ENCODE data around the gene NCOA3. TPM values are rescaled to one million over a fixed set of nuclear protein-coding genes. Genes with fewer than 3 reads are reported as not detected.

NCOA3 gene
- total and polyA plus RNA-seq, 2 experiments from 2014 or later, result 6.7 to 25.8 TPM

DNA sequence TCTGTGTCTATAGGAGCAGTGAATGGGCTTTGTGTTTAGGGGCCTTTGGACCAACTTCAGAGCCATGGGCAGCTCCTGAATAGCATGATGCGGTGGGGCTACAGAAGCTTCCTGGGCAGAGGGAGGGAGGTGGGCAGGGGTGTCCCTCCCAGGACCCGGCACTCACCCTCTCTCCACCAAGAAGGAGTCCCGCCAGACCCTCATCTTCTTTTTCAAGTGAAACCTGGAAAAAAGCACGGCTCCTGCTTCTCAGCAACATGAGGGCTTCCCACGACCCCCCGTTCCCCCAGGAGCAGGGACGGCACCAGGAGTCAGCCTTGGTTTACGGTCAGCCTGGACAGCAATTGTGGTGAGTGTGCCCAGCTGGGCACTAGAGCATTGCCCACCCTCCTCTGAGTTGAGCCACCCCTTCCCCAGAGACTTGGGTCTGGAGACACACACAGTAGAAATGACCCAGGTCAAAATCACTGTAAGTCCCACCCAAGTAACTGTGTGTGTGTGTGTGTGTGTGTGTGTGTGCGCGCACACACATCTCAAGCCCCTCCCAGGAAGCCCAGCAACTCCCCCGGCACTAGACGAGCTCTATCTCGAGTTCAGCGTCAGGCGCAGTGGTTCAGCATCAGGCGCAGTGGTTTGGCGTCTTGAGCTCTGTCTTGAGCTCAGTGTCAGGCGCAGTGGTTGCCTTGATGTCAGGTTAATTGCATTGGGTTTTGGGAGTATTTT lies 175.4 kb downstream of the NCOA3 start (continued):
- TF ChIP-seq, protein P1, sequence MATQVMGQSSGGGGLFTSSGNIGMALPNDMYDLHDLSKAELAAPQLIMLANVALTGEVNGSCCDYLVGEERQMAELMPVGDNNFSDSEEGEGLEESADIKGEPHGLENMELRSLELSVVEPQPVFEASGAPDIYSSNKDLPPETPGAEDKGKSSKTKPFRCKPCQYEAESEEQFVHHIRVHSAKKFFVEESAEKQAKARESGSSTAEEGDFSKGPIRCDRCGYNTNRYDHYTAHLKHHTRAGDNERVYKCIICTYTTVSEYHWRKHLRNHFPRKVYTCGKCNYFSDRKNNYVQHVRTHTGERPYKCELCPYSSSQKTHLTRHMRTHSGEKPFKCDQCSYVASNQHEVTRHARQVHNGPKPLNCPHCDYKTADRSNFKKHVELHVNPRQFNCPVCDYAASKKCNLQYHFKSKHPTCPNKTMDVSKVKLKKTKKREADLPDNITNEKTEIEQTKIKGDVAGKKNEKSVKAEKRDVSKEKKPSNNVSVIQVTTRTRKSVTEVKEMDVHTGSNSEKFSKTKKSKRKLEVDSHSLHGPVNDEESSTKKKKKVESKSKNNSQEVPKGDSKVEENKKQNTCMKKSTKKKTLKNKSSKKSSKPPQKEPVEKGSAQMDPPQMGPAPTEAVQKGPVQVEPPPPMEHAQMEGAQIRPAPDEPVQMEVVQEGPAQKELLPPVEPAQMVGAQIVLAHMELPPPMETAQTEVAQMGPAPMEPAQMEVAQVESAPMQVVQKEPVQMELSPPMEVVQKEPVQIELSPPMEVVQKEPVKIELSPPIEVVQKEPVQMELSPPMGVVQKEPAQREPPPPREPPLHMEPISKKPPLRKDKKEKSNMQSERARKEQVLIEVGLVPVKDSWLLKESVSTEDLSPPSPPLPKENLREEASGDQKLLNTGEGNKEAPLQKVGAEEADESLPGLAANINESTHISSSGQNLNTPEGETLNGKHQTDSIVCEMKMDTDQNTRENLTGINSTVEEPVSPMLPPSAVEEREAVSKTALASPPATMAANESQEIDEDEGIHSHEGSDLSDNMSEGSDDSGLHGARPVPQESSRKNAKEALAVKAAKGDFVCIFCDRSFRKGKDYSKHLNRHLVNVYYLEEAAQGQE (IDR thresholded peaks at IDR 0.05; ENCODE audit: unreplicated experiment), result no peak
- TF ChIP-seq JUNB (IDR thresholded peaks at IDR 0.05; ENCODE audit: unreplicated experiment) (no peak), POLR2AphosphoS5 (IDR thresholded peaks at IDR 0.05; ENCODE audit: low read depth) (no peak), EZH2 (IDR thresholded peaks at IDR 0.05; ENCODE audit: low read depth, unreplicated experiment) (no peak), ZNF114 (CRISPR knock-in tag; IDR thresholded peaks at IDR 0.05) (no peak), CREB1 (CRISPR knock-in tag; IDR thresholded peaks at IDR 0.05; ENCODE audit: low read depth) (no peak), NANOG (IDR thresholded peaks at IDR 0.05; ENCODE audit: borderline replicate concordance) (no peak), ZNF331 (CRISPR knock-in tag; IDR thresholded peaks at IDR 0.05; ENCODE audit: low read depth) (no peak)
- TF ChIP-seq, protein P2, sequence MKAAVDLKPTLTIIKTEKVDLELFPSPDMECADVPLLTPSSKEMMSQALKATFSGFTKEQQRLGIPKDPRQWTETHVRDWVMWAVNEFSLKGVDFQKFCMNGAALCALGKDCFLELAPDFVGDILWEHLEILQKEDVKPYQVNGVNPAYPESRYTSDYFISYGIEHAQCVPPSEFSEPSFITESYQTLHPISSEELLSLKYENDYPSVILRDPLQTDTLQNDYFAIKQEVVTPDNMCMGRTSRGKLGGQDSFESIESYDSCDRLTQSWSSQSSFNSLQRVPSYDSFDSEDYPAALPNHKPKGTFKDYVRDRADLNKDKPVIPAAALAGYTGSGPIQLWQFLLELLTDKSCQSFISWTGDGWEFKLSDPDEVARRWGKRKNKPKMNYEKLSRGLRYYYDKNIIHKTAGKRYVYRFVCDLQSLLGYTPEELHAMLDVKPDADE (IDR thresholded peaks at IDR 0.05), result no peak

DNA sequence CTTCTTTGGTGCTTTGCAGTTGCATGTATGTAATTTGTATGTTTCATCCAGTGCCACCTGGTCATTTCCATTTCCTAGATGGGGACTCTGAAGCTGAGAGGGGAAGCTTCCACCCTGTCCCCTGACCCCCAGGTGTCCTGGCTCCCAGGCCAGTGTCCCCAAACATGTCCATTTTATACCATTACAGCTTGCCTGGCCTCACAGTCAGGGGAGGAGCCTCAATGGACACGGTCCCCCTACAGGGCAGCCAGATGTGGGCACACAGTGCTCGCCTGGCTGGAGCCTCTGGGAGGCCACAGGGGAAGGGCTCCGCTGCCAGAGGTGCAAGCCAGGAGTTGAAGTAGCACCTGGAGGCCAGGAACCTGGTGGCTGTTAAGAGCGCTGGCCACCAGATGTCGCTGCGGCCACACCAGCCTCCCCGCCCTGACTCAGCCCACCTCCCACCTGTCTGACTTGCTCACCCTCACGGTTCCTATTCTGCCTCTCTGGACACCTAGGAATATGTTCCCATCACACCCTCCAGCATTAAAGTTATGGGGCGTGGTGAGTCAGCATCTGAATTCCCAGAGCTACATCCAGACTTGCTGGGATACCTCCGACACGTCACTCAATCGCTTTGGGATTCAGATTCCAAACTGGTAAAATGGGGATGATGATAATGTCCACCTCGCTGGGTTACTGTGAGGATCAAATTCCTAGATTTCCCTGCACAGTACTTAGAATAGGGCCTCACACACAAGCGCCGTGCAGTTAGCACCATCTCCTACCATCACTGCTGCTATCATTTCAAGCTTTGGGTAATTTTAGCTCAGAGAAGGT lies 176.2 kb downstream of the NCOA3 start:
- H3K9me2 ChIP-seq (ENCODE audit: insufficient read depth), result no peaks in the 10 kb centered on the region
- H3K36me3 ChIP-seq (ENCODE audit: insufficient read depth), result no peaks in the 10 kb centered on the region
- TF ChIP-seq, protein P3, sequence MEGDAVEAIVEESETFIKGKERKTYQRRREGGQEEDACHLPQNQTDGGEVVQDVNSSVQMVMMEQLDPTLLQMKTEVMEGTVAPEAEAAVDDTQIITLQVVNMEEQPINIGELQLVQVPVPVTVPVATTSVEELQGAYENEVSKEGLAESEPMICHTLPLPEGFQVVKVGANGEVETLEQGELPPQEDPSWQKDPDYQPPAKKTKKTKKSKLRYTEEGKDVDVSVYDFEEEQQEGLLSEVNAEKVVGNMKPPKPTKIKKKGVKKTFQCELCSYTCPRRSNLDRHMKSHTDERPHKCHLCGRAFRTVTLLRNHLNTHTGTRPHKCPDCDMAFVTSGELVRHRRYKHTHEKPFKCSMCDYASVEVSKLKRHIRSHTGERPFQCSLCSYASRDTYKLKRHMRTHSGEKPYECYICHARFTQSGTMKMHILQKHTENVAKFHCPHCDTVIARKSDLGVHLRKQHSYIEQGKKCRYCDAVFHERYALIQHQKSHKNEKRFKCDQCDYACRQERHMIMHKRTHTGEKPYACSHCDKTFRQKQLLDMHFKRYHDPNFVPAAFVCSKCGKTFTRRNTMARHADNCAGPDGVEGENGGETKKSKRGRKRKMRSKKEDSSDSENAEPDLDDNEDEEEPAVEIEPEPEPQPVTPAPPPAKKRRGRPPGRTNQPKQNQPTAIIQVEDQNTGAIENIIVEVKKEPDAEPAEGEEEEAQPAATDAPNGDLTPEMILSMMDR (conservative IDR thresholded peaks at IDR 0.05; ENCODE audit: low read depth in 2 of 2), result peak; percentile 73 to 97
- TF ChIP-seq STAT1 (IDR thresholded peaks at IDR 0.05; ENCODE audit: unreplicated experiment), result no peak
- no peak overlapping the region for H3K4me3 ChIP-seq
- no peaks in the 10 kb centered on the region for H3K27me3 ChIP-seq (ENCODE audit: insufficient read depth)
- peaks cover 19% of the 10 kb centered on the region for H3K4me1 Mint-ChIP-seq
- H3K27me3 Mint-ChIP-seq (ENCODE audit: insufficient read depth, low read depth, poor library complexity), result peaks cover 3% of the 10 kb centered on the region
- DNase-seq (ENCODE audit: low spot score) (peak; percentile 86), ATAC-seq (peak; percentile 81)
- no peaks in the 10 kb centered on the region for H3K79me2 ChIP-seq (replicated peaks; ENCODE audit: insufficient read depth)
- H3K4me3 Mint-ChIP-seq, result no peak overlapping the region
- no peaks in the 10 kb centered on the region for H3K36me3 Mint-ChIP-seq (ENCODE audit: low read depth)
- no peaks in the 10 kb centered on the region for H3F3A ChIP-seq (replicated peaks; ENCODE audit: low read depth)
- H2AFZ ChIP-seq, result no peak overlapping the region
- no peaks in the 10 kb centered on the region; the same call in 2 of the 3 replicates for H3K9me3 Mint-ChIP-seq
- no peaks in the 10 kb centered on the region; the same call in 1 of the 2 replicates for H4K20me1 ChIP-seq (replicated peaks; ENCODE audit: insufficient read depth)
- H3K27ac ChIP-seq (ENCODE audit: low read depth), result no peak overlapping the region
- peaks cover 5% of the 10 kb centered on the region; the same call in 1 of the 2 replicates for H3K4me1 ChIP-seq (ENCODE audit: insufficient read depth)
- H3K27ac Mint-ChIP-seq, result no peak overlapping the region
- no peak overlapping the region for H3K4me2 ChIP-seq

All from GM23338 (cell line).